Adrenal gland (tissue), 12 donors: ENCODE measurements around the gene TSPEAR. TPM values are rescaled to one million over a fixed set of nuclear protein-coding genes. Genes with fewer than 3 reads are reported as not detected.
"Not testable (repeated sequence)": the region's sequence is repeated elsewhere in the genome, so short reads cannot be mapped to it uniquely, and the experiment has no call there.

Experiments used
- DNase-seq, 7 donors: peaks; one replicate each; pipeline ENCODE4 v3.0.0-alpha.2; 2019 to 2020
- H3K27ac ChIP-seq, 5 donors: fragments of 200-600 bp; sonication (generic) in 4 of 5; 1 replicate in 3 of 5; 2 replicates in 2 of 5; pipeline versions ENCODE4 v1.5.1 to v1.8.0; 2016 to 2020; ENCODE audit warnings: mild to moderate bottlenecking in 1 of 5
- H3K27me3 ChIP-seq: fragments of 200-600 bp; 2 replicates; pipeline ENCODE4 v1.8.0; 2021
- H3K36me3 ChIP-seq, 2 donors: fragments of 200-600 bp; replicated peaks in 1 of 2; 1 replicate in 1 of 2; 2 replicates in 1 of 2; pipeline versions ENCODE4 v1.5.1 to v1.8.0; 2018 to 2022
- H3K4me1 ChIP-seq, 2 donors: fragments of 200-600 bp; replicated peaks in 1 of 2; 1 replicate in 1 of 2; 2 replicates in 1 of 2; pipeline versions ENCODE4 v1.5.1 to v1.8.0; 2018 to 2021
- H3K4me3 ChIP-seq, 4 donors: fragments of 200-600 bp; sonication (generic) in 3 of 4; one replicate each; pipeline ENCODE4 v1.5.1; 2016 to 2018
- H3K9me3 ChIP-seq, 3 donors: fragments of 200-600 bp; sonication (generic) in 1 of 3; replicated peaks in 1 of 3; 1 replicate in 2 of 3; 2 replicates in 1 of 3; pipeline versions ENCODE4 v1.5.1 to v1.8.0; 2016 to 2021
- POLR2A ChIP-seq, 2 donors: fragments of 450-650 bp; IDR thresholded peaks; one replicate each; pipeline ENCODE4 v1.6.1; 2017; ENCODE audit warnings: antibody characterized with exemption in 2 of 2, mild to moderate bottlenecking in 2 of 2, moderate library complexity in 1 of 2
- WGBS, 4 donors: extraction: QIAGEN DNeasy Blood & Tissue Kit in 2 of 4; methylation state at CpG; one replicate each; pipeline versions ENCODE4 v1.1.5 to v1.1.7; 2013 to 2017; 5-methylcytosine and 5-hydroxymethylcytosine counted together
- intact Hi-C, 2 donors: fragments of 100-400 bp; cut with DNase I; formaldehyde crosslinking; loops; one replicate each; pipeline versions ENCODE4 v1.14.1 to v1.15.0; 2022 to 2023
- polyA plus RNA-seq, 3 donors: library from polyadenylated mRNA; stranded (reverse); fragments of 200-250 nt in 2 of 3; fragments of 350-450 nt in 1 of 3; fragmentation: Illumina TruSeq in 1 of 3; extraction: RNeasy Lipid Tissue Mini Kit (QIAGEN cat#74804) in 1 of 3; gene quantifications; one replicate each; pipeline ENCODE4 v1.2.3, GENCODE V29; 2013 to 2014
- total RNA-seq, 9 donors: library from RNA; depleted of rRNA in 4 of 9; stranded (reverse); fragments of >200 nt in 4 of 9; fragments of 120-200 nt in 1 of 9; fragmentation: NEBNext Ultra II Directional in 1 of 9; extraction: Animal tissue kit (Norgen Biotek cat#: 25700) in 1 of 9; gene quantifications; one replicate each; pipeline versions ENCODE4 v1.1.0 to v1.2.4, GENCODE V29; 2013 to 2023
- TF ChIP-seq, protein P1 (sequence below), 6 experiments: fragments of 450-650 bp in 4 of 6; fragments of 200-600 bp in 2 of 6; sonication (generic) in 1 of 6; IDR thresholded peaks; 1 replicate in 5 of 6; 2 replicates in 1 of 6; pipeline versions ENCODE4 v1.5.1 to v1.8.0; 2016 to 2021; ENCODE audit warnings: antibody characterized with exemption in 6 of 6, mild to moderate bottlenecking in 2 of 6, moderate library complexity in 1 of 6
- donor health status: healthy with polysubstance abuse.
- donor health status: Bipolar disorder and iron deficiency.
- donor health status: DM: yes; HTN: yes; CAD: no.
- donor health status: DM: no; HTN: no; CAD: no.
- donor health status: DM: no; HTN: no; CAD: no.
- donor health status: DM: yes; HTN: yes; CAD: no.

The TSPEAR gene
- total and polyA plus RNA-seq, 12 donors: not detected

DNA sequence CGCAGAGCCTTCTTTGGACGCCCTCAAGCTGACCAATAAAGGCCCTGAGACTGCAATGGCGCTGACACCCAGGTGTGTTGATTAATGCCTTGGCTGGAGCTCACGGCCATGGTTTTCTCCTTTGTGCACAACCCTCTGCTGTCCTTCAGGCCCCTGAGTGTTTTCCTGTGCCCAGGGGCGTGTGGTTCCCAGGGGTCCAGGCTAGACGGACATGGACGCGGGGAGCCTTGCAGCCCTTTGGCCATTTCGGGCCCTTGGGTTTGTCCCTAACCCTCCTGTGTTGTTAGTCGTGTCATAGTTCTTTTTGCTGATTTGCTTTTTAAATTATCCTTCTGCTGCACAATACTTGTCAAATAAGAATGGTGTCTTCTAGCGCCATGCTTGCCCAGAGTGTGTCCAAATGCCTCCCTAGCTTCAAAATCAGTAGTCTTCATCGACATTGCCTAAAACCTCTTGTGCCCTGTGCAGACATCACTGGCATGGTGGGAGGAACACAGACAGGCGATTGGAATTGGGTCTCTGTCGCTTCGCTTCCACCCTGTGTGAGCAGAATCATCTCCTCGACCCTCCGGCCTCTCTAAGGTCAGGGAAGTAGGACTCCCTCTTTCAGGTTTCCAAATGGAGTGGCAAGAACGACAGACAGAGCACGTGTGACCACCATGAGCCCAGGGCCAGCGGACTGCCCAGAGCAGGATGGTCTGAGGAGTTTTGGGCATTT lies 135.9 kb downstream of the TSPEAR start:
- 77 to 82% (median 78%) methylated on average over 19 to 20 of the region's 20 CpGs for WGBS, 4 donors
- no peaks in the 10 kb centered on the region for H3K9me3 ChIP-seq
- no peaks in the 10 kb centered on the region for H3K36me3 ChIP-seq
- H3K27ac ChIP-seq: no peak overlapping the region
- H3K4me3 ChIP-seq: no peak overlapping the region
- no peaks in the 10 kb centered on the region for H3K4me1 ChIP-seq
- intact Hi-C loops: no loop called here
- TF ChIP-seq, protein P1, sequence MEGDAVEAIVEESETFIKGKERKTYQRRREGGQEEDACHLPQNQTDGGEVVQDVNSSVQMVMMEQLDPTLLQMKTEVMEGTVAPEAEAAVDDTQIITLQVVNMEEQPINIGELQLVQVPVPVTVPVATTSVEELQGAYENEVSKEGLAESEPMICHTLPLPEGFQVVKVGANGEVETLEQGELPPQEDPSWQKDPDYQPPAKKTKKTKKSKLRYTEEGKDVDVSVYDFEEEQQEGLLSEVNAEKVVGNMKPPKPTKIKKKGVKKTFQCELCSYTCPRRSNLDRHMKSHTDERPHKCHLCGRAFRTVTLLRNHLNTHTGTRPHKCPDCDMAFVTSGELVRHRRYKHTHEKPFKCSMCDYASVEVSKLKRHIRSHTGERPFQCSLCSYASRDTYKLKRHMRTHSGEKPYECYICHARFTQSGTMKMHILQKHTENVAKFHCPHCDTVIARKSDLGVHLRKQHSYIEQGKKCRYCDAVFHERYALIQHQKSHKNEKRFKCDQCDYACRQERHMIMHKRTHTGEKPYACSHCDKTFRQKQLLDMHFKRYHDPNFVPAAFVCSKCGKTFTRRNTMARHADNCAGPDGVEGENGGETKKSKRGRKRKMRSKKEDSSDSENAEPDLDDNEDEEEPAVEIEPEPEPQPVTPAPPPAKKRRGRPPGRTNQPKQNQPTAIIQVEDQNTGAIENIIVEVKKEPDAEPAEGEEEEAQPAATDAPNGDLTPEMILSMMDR (IDR thresholded peaks at IDR 0.05): no peak
- no peak for TF ChIP-seq POLR2A (IDR thresholded peaks at IDR 0.05)
- peaks cover 3% of the 10 kb centered on the region for H3K27me3 ChIP-seq
- peak in 1 of 7 donors; percentile 14 for DNase-seq

DNA sequence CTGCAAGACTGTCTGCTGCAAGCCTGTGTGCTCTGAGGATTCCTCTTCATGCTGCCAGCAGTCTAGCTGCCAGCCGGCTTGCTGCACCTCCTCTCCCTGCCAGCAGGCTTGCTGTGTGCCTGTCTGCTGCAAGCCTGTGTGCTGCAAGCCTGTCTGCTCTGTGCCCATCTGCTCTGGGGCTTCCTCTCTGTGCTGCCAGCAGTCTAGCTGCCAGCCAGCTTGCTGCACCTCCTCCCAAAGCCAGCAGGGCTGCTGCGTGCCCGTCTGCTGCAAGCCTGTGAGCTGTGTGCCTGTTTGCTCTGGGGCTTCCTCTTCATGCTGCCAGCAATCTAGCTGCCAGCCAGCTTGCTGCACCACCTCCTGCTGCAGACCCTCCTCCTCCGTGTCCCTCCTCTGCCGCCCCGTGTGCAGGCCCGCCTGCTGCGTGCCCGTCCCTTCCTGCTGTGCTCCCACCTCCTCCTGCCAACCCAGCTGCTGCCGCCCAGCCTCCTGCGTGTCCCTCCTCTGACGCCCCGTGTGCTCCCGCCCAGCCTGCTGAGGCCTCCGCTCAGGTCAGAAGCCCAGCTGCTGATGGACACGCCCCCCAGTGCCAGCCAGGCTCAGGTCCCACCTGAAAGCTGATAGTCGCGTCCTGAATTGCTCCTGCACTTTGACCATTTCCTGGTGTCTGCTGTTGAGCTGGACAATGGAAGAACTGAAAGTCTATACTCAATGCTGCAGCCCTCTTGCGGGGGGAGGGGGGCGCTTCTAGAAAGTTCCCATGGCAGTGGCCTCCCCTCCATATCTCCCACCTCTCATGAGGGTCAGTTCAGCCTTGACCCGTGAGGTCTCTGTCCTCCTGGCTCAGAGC lies 136.7 kb downstream of the TSPEAR start:
- TF ChIP-seq, protein P1 (IDR thresholded peaks at IDR 0.05): no peak
- no peak for TF ChIP-seq POLR2A (IDR thresholded peaks at IDR 0.05)
- Histone ChIP-seq H3K27ac (no peak overlapping the region), H3K4me3 (no peak overlapping the region), H3K4me1 (no peaks in the 10 kb centered on the region), H3K36me3 (no peaks in the 10 kb centered on the region), H3K27me3 (peaks cover 3% of the 10 kb centered on the region), H3K9me3 (no peaks in the 10 kb centered on the region)
- DNase-seq: peak in 1 of 7 donors; percentile 13
- WGBS, 4 donors: 34 to 46% (median 40%) methylated on average over 6 to 21 of the region's 21 CpGs
- intact Hi-C loops: no loop called here

DNA sequence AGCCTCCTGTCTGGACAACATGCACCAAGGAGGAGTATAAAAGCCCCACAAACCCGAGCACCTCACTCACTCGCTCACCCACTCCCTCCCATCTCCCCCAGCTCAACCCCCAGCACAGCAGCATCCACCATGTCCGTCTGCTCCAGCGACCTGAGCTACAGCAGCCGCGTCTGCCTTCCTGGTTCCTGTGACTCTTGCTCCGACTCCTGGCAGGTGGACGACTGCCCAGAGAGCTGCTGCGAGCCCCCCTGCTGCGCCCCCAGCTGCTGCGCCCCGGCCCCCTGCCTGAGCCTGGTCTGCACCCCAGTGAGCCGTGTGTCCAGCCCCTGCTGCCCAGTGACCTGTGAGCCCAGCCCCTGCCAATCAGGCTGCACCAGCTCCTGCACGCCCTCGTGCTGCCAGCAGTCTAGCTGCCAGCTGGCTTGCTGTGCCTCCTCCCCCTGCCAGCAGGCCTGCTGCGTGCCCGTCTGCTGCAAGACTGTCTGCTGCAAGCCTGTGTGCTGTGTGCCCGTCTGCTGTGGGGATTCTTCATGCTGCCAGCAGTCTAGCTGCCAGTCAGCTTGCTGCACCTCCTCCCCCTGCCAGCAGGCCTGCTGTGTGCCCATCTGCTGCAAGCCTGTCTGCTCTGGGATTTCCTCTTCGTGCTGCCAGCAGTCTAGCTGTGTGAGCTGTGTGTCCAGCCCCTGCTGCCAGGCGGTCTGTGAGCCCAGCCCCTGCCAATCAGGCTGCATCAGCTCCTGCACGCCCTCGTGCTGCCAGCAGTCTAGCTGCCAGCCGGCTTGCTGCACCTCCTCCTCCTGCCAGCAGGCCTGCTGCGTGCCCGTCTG lies 137.5 kb downstream of the TSPEAR start, which contains the start of gene KRTAP10-4:
TSS of gene KRTAP10-4 (plus strand) at position 100 of the 827 bp plus-strand sequence. CDS start at position 130, 30 bp downstream.
- H3K4me3 ChIP-seq, H3K4me1 ChIP-seq, H3K9me3 ChIP-seq, H3K36me3 ChIP-seq, intact Hi-C loops, H3K27me3 ChIP-seq, H3K27ac ChIP-seq: not testable (repeated sequence)
- WGBS, 4 donors: 34 to 67% (median 57%) methylated on average over 7 to 22 of the region's 25 CpGs
- DNase-seq: peak in 1 of 7 donors; percentile 27

DNA sequence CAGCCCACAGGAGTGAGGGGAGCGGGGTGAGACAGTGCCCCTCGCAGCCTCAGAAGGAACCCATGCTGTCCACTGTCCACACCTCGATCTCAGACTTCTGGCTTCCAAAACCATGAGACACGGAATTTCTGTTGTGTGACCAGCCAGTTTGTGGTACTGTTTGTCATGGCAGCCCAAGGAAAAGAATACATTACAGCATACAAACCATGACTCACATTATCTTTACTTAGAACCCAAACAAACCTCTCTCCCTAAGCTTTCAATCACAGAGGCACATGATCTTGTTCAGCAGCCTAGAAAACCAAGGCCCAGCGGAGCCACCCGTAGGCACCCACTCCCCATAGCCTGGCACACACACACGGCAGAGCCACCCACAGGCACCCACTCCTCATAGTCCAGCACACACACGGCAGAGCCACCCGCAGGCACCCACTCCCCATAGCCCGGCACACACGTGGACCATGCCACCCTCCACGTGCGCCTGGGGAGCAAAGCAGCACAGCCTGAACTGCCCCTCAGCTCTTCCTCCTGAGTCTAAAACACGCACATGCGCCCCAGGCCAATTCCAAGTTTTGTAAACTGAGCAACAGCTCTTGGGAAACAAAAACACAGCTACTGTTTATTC lies 138.3 kb downstream of the TSPEAR start:
- no peak for TF ChIP-seq POLR2A (IDR thresholded peaks at IDR 0.05)
- TF ChIP-seq, protein P1 (IDR thresholded peaks at IDR 0.05): no peak
- intact Hi-C loops: no loop called here
- Histone ChIP-seq H3K4me1 (no peaks in the 10 kb centered on the region), H3K27ac (no peak overlapping the region), H3K36me3 (no peaks in the 10 kb centered on the region), H3K9me3 (no peaks in the 10 kb centered on the region), H3K27me3 (peaks cover 3% of the 10 kb centered on the region), H3K4me3 (no peak overlapping the region)
- DNase-seq: peak in 1 of 7 donors; percentile 11
- WGBS, 4 donors: 72 to 83% (median 76%) methylated on average over 15 of the region's 15 CpGs
